Skeletal muscle tissue (tissue), 4 donors: ENCODE results near the gene ANKRD36. TPM values are rescaled to one million over a fixed set of nuclear protein-coding genes. Genes with fewer than 3 reads are reported as not detected.
"Not testable (repeated sequence)": the region's sequence is repeated elsewhere in the genome, so short reads cannot be mapped to it uniquely, and the experiment has no call there.

Experiments
- H3K27ac ChIP-seq: one replicate; pipeline ENCODE4 v1.7.0; 2013; ENCODE audit warnings: mild to moderate bottlenecking, low read depth, low read length, inconsistent platforms
- H3K27me3 ChIP-seq, 3 donors: one replicate each; pipeline ENCODE4 v1.7.0; 2013; ENCODE audit warnings: low read length in 3 of 3; ENCODE audit not compliant: control insufficient read depth in 3 of 3, insufficient read depth in 3 of 3
- H3K36me3 ChIP-seq, 3 donors: one replicate each; pipeline ENCODE4 v1.7.0; 2013; ENCODE audit warnings: low read length in 3 of 3; ENCODE audit not compliant: control insufficient read depth in 3 of 3, insufficient read depth in 3 of 3
- H3K4me1 ChIP-seq, 3 donors: one replicate each; pipeline ENCODE4 v1.7.0; 2013; ENCODE audit warnings: low read length in 3 of 3, mild to moderate bottlenecking in 3 of 3; ENCODE audit not compliant: control insufficient read depth in 3 of 3, insufficient read depth in 3 of 3
- H3K4me3 ChIP-seq, 3 donors: one replicate each; pipeline ENCODE4 v1.7.0; 2013; ENCODE audit warnings: low read length in 3 of 3
- H3K9ac ChIP-seq, 3 donors: one replicate each; pipeline ENCODE4 v1.7.0; 2013; ENCODE audit warnings: low read length in 3 of 3, mild to moderate bottlenecking in 3 of 3, moderate library complexity in 2 of 3, low read depth in 1 of 3
- H3K9me3 ChIP-seq, 3 donors: one replicate each; pipeline ENCODE4 v1.7.0; 2013; ENCODE audit warnings: low read length in 3 of 3; ENCODE audit not compliant: control insufficient read depth in 3 of 3
- total RNA-seq: library from RNA; depleted of rRNA; stranded (reverse); fragments of >200 nt; gene quantifications from one replicate; pipeline ENCODE4 v1.2.3, GENCODE V29; 2014
- donor health status: Osteomylitis.

Gene ANKRD36
- 25.1 TPM for total RNA-seq

GRCh38 chr2:97113050-97113881 lies at the start of gene ANKRD36:
TSS of gene ANKRD36 (plus strand) at chr2:97113153. CDS start at chr2:97113740, 587 bp downstream.
- Histone ChIP-seq H3K4me3 (peak within 1 kb of the TSS; percentile 78 to 87 (median 82)), H3K27ac (peak within 1 kb of the TSS; percentile 72), H3K9ac (peak within 1 kb of the TSS; percentile 79 to 88 (median 81))
- not testable (repeated sequence) for H3K4me1 ChIP-seq, H3K27me3 ChIP-seq, H3K9me3 ChIP-seq, H3K36me3 ChIP-seq

DNA sequence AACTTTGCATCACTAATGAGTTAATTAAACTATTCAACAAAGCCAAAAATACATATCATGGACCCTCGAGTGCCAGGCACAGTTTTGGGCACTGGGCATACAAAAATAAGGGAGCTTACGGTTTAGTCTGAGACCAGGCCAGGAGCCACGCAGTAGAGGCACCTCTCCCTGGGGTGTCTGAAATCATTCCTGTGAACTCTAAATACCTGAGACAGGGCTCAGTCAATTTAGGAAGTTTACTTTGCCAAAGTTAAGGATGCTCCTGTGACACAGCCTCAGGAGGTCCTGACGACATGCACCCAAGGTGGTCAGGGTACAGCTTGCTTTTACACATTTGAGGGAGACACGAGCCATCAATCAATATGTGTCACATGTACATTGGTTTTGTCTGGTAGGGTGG lies 46.9 kb upstream of the ANKRD36 start:
- H3K4me1 ChIP-seq, result not testable (repeated sequence)

GRCh38 chr2:97067279-97068004 lies 45.5 kb upstream of the ANKRD36 start:
- no peaks in the 10 kb centered on the region for H3K36me3 ChIP-seq
- peaks cover 5 to 8% (median 6%) of the 10 kb centered on the region in 3 donors for H3K27me3 ChIP-seq
- no peak overlapping the region for H3K4me3 ChIP-seq
- H3K4me1 ChIP-seq, result no peaks in the 10 kb centered on the region
- H3K9me3 ChIP-seq, result peaks cover 0 to 2% (median 0%) of the 10 kb centered on the region in 3 donors
- H3K9ac ChIP-seq, result no peak overlapping the region
- H3K27ac ChIP-seq, result no peak overlapping the region

More for the DNA sequence above, 46.9 kb upstream of the ANKRD36 start:
- H3K9me3 ChIP-seq, H3K9ac ChIP-seq, H3K27ac ChIP-seq, H3K36me3 ChIP-seq, H3K4me3 ChIP-seq, H3K27me3 ChIP-seq: not testable (repeated sequence)

GRCh38 chr2:97068074-97068473 lies 44.9 kb upstream of the ANKRD36 start:
- Histone ChIP-seq H3K36me3 (no peaks in the 10 kb centered on the region), H3K4me3 (no peak overlapping the region), H3K9ac (no peak overlapping the region), H3K9me3 (peaks cover 0 to 2% (median 0%) of the 10 kb centered on the region in 3 donors), H3K27ac (no peak overlapping the region), H3K4me1 (no peaks in the 10 kb centered on the region), H3K27me3 (peaks cover 5 to 8% (median 6%) of the 10 kb centered on the region in 3 donors)

DNA sequence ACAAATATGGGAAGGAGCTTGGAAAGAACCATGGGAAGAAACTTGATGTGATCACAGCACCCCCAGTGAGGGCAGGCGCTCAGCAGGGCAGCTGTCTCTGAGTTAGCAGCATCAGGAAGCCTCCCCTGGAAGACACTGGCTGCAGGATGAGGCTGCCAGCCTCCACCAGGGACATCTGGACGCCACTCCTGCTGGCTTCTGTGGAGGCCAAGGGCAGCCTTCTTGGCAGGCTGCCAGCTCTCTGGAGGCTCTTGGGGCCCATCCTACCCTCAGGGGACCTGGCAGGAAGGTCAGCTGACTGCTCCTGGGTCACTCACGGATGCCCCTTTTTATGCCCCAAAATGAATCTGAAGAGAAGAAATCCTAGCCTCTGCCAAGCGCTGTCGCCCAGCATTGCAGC lies 44.2 kb upstream of the ANKRD36 start:
- not testable (repeated sequence) for H3K36me3 ChIP-seq, H3K4me1 ChIP-seq, H3K9me3 ChIP-seq, H3K27me3 ChIP-seq, H3K27ac ChIP-seq, H3K4me3 ChIP-seq, H3K9ac ChIP-seq

DNA sequence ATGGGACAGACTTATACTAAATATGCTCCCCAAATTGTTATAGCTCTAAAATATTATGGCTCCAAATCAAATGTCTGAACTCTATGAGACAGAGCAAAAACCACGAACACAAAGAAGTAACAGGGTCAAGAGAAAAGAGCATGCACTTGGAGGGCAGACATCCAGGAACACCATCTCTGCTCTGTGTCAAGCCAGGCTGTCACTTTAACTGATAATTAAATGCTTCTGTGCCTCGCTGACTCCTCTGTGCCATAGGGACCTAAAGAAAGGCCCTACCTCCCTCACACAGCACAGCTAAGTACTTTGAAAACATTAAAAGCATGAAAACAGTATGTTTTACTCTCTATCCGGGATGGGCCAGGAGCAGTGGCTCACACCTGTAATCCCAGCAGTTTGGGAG lies 42.0 kb upstream of the ANKRD36 start:
- not testable (repeated sequence) for H3K27ac ChIP-seq, H3K27me3 ChIP-seq, H3K4me3 ChIP-seq, H3K36me3 ChIP-seq, H3K9me3 ChIP-seq, H3K4me1 ChIP-seq, H3K9ac ChIP-seq

- H3K9me3 ChIP-seq, H3K4me3 ChIP-seq, H3K27me3 ChIP-seq: not testable (repeated sequence)
These were observed 35.7 kb upstream of the ANKRD36 start for GRCh38 chr2:97077213-97077612.

GRCh38 chr2:97080855-97081254 lies 32.1 kb upstream of the ANKRD36 start:
- not testable (repeated sequence) for H3K9ac ChIP-seq, H3K27ac ChIP-seq, H3K27me3 ChIP-seq, H3K36me3 ChIP-seq, H3K4me1 ChIP-seq, H3K4me3 ChIP-seq, H3K9me3 ChIP-seq

More at GRCh38 chr2:97077213-97077612, 35.7 kb upstream of the ANKRD36 start:
- not testable (repeated sequence) for H3K4me1 ChIP-seq, H3K9ac ChIP-seq, H3K27ac ChIP-seq, H3K36me3 ChIP-seq

DNA sequence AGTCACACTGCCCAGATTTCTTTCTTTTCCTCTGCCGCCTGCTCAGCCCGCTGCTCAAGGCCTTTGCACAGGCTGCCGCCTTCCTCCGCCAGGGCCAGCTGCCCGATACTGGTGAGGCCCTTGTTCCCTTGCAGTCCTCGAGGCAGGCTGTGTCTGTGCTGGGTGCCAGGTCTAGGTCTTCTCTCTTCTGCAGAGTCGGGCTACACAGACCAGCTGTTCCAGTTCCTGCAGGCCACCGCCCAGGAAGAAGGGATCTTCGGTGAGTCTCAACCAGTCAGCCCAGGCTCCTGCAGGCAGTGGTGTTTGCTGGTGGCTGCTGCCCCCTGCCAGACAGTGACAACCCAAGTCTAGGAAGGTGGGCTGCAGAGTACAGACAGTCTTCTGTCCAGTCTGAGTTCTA lies 30.7 kb upstream of the ANKRD36 start:
- not testable (repeated sequence) for H3K36me3 ChIP-seq, H3K4me3 ChIP-seq, H3K9me3 ChIP-seq, H3K9ac ChIP-seq, H3K4me1 ChIP-seq, H3K27me3 ChIP-seq, H3K27ac ChIP-seq

DNA sequence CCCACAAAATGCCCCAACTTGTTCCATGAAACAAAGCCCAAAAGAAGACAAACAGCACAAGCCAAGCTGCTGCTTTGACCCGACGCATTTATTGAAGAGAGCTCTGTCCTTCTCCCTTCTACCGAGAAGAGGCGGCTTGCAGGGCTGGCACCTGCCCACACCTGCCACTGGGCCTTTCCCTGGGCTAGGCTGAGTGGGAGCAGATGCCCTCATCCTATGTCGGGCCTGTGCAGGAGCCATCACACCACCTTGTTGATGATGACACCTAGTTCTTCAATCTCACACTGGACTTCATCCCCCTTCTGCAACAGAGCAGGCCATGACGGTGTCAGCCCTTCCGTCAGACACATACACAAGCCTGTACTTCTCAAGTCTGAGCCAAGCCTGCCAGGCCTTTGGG lies 29.4 kb upstream of the ANKRD36 start:
- H3K4me1 ChIP-seq, H3K4me3 ChIP-seq, H3K27ac ChIP-seq, H3K27me3 ChIP-seq, H3K9me3 ChIP-seq, H3K9ac ChIP-seq, H3K36me3 ChIP-seq: not testable (repeated sequence)
